HepG2 (cell line): ENCODE data around the gene SPRYD3. TPM values are rescaled to one million over a fixed set of nuclear protein-coding genes. Genes with fewer than 3 reads are reported as not detected.
A peak's percentile ranks its signal among the peaks of the same experiment; 100 is the strongest.

ENCODE experiments used
- ATAC-seq: fragments of 200-7000 bp; cut with Tn5 transposase; 3 replicates; pipeline ENCODE4 v1.9.1; 2020; ENCODE audit warnings: mild to moderate bottlenecking, moderate library complexity
- BruUV-seq: library from RNA; stranded (reverse); fragments of 400-500 nt; replicated peaks from 2 replicates; lab custom pipeline; 2021; lab: Mats Ljungman, UMichigan
- CTCF ChIA-PET: fragments of 300-600 bp; formaldehyde crosslinking; extraction: SDS; loops from one replicate; lab custom pipeline; 2021; ENCODE audit warnings: low total read pairs, inconsistent platforms, low intra/inter-chr PET ratio; lab: Yijun Ruan, JAX
- POLR2A ChIA-PET: fragments of 350-600 bp; sonication (Branson Sonifier 250); formaldehyde crosslinking; loops from one replicate; lab custom pipeline; 2020; ENCODE audit warnings: antibody characterized with exemption, inconsistent platforms; lab: Yijun Ruan, JAX
- DNase-seq: peaks from one replicate; pipeline ENCODE4 v3.0.0-alpha.2; 2015; ENCODE audit warnings: low spot score
- FAIRE-seq: peaks from 3 replicates; lab custom pipeline; 2011; peaks lifted over from hg19 to GRCh38; lab: Jason Lieb, UNC
- H2AFZ ChIP-seq: one replicate; pipeline ENCODE4 v1.6.1; 2011; ENCODE audit warnings: low read length, inconsistent platforms
- H3K27ac ChIP-seq: fragments of 300-600 bp; 3 replicates; pipeline ENCODE4 v1.8.0; 2011; ENCODE audit warnings: mixed run types, mild to moderate bottlenecking, mixed read lengths, low read length, inconsistent platforms; ENCODE audit not compliant: insufficient read depth; ENCODE audit errors: extremely low read length
- H3K27me3 ChIP-seq, 2 experiments: fragments of 200-600 bp in 1 of 2; 2 replicates in 1 of 2; 3 replicates in 1 of 2; pipeline versions ENCODE4 v1.6.0 to v1.8.0; 2011; ENCODE audit warnings: low read length in 2 of 2, mild to moderate bottlenecking in 2 of 2, moderate library complexity in 2 of 2, inconsistent platforms in 1 of 2; ENCODE audit not compliant: insufficient read depth in 2 of 2, control insufficient read depth in 1 of 2
- H3K36me3 ChIP-seq, 2 experiments: fragments of 200-600 bp in 1 of 2; replicated peaks in 1 of 2; 2 replicates in 1 of 2; 3 replicates in 1 of 2; pipeline versions ENCODE4 v1.5.1 to v1.8.0; 2011; ENCODE audit warnings: low read length in 2 of 2, inconsistent platforms in 1 of 2; ENCODE audit not compliant: insufficient read depth in 2 of 2, control insufficient read depth in 1 of 2
- H3K4me1 ChIP-seq: 2 replicates; pipeline ENCODE4 v1.5.1; 2012; ENCODE audit warnings: low read length, inconsistent platforms; ENCODE audit not compliant: insufficient read depth
- H3K4me2 ChIP-seq: 2 replicates; pipeline ENCODE4 v1.6.0; 2011; ENCODE audit warnings: low read depth, low read length, inconsistent platforms
- H3K4me3 ChIP-seq, 3 experiments: fragments of 200-600 bp in 1 of 3; sonication (generic), shearing (Covaris generic) in 1 of 3; replicated peaks in 1 of 3; 2 replicates each; pipeline ENCODE4 v1.5.1; 2011 to 2016; ENCODE audit warnings: low read length in 3 of 3, inconsistent platforms in 2 of 3, low read depth in 2 of 3, mild to moderate bottlenecking in 2 of 3, control low read depth in 1 of 3, mixed read lengths in 1 of 3; ENCODE audit not compliant: insufficient read depth in 1 of 3
- H3K79me2 ChIP-seq: one replicate; pipeline ENCODE4 v1.6.1; 2011; ENCODE audit warnings: low read length, inconsistent platforms; ENCODE audit not compliant: insufficient read depth
- H3K9ac ChIP-seq: 2 replicates; pipeline ENCODE4 v1.6.0; 2011; ENCODE audit warnings: mild to moderate bottlenecking, low read depth, low read length, inconsistent platforms; ENCODE audit not compliant: insufficient read depth
- H3K9me3 ChIP-seq: 2 replicates; pipeline ENCODE4 v1.5.1; 2012; ENCODE audit warnings: mild to moderate bottlenecking, low read length
- H4K20me1 ChIP-seq: 2 replicates; pipeline ENCODE4 v1.6.0; 2011; ENCODE audit warnings: inconsistent platforms, mild to moderate bottlenecking, low read length, moderate library complexity; ENCODE audit not compliant: insufficient read depth
- ZBTB37 ChIP-seq: sonication (generic); formaldehyde crosslinking; IDR thresholded peaks from 2 replicates; pipeline ENCODE4 v1.4.0; 2020; ENCODE audit warnings: mild to moderate bottlenecking, missing genetic modification reagents
- ZNF609 ChIP-seq: sonication (generic); formaldehyde crosslinking; IDR thresholded peaks from 2 replicates; pipeline ENCODE4 v1.4.0; 2020; ENCODE audit warnings: mild to moderate bottlenecking, missing genetic modification reagents, borderline replicate concordance
- ZNF713 ChIP-seq: sonication (generic); formaldehyde crosslinking; IDR thresholded peaks from 2 replicates; pipeline ENCODE4 v1.4.0; 2020; ENCODE audit warnings: mild to moderate bottlenecking, missing genetic modification reagents
- WGBS: methylation state at CpG from one replicate; pipeline ENCODE4 v1.1.6; 2017; ENCODE audit warnings: low lambda C conversion rate; 5-methylcytosine and 5-hydroxymethylcytosine counted together
- in situ Hi-C: cut with HindIII; loops from 2 replicates; pipeline ENCODE4 v1.10.0; 2017; ENCODE audit warnings: low pct_unique_long_range_greater_than_20kb; ENCODE audit not compliant: extremely low pct_ligation_motif_present
- intact Hi-C: fragments of 100-400 bp; cut with micrococcal nuclease; formaldehyde crosslinking; loops from one replicate; pipeline ENCODE4 v1.10.0; 2022; ENCODE audit not compliant: unreplicated experiment
- polyA plus RNA-seq, 8 experiments: library from polyadenylated mRNA; depleted of rRNA in 3 of 8; stranded (reverse) in 7 of 8; unstranded in 1 of 8; fragments of >200 nt; fragmentation: Illumina TruSeq in 4 of 8; extraction: Trizol in 4 of 8; gene quantifications; 2 replicates each; pipeline versions ENCODE4 v1.2.1 to v1.2.3, GENCODE V29; 2011 to 2016; ENCODE audit warnings: low read depth in 4 of 8, missing spikeins in 1 of 8, mixed read lengths in 1 of 8; ENCODE audit not compliant: insufficient read depth in 1 of 8
- total RNA-seq, 5 experiments: library from RNA; depleted of rRNA; stranded (reverse); fragments of >200 nt; fragmentation: Illumina TruSeq; extraction: Trizol; gene quantifications; 2 replicates each; pipeline ENCODE4 v1.2.3, GENCODE V29; 2016; ENCODE audit warnings: low read depth in 1 of 5

The SPRYD3 gene
- total and polyA plus RNA-seq, 2 of the 13 experiments (the other 11 are each of a cell fraction or from before 2014, with no cell fraction given), result 9.0 to 9.2 TPM

GRCh38 chr12:53096759-53097158, 17.6 kb upstream of the SPRYD3 start:
- H3K4me1 ChIP-seq, result peaks cover 75% of the 10 kb centered on the region
- TF ChIP-seq ZBTB37 (CRISPR knock-in tag), result no peak
- TF ChIP-seq ZNF713 (CRISPR knock-in tag), result no peak
- TF ChIP-seq ZNF609 (CRISPR knock-in tag), result no peak
- H3K4me3 ChIP-seq, result peak overlapping the region; percentile 56 to 90 (median 78); a peak in 5 of 6 replicates
- FAIRE-seq (no peak), ATAC-seq (no peak), DNase-seq (no peak)
- H3K9me3 ChIP-seq, result no peaks in the 10 kb centered on the region
- H3K36me3 ChIP-seq, result no peaks in the 10 kb centered on the region
- no peak overlapping the region for H3K27ac ChIP-seq
- ChIA-PET CTCF (no interaction called here), POLR2A (interaction anchor here (0.7 to 3.6 kb wide), 3 partner anchors 12 to 48 kb away, joined by 3 to 42 read pairs (median 3); partner anchors contain the start of gene SPRYD3)
- no peaks in the 10 kb centered on the region for H3K79me2 ChIP-seq
- H3K4me2 ChIP-seq, result peak overlapping the region; percentile 94
- no peak overlapping the region for H3K9ac ChIP-seq
- H4K20me1 ChIP-seq, result no peaks in the 10 kb centered on the region
- in situ Hi-C loops, result no loop called here
- H3K27me3 ChIP-seq, result peaks cover 0 to 14% of the 10 kb centered on the region in 2 experiments; a peak in 3 of 5 replicates
- intact Hi-C loops, result no loop called here
- WGBS, result 58% methylated on average over 9 of the region's 9 CpGs
- no TSS peak for BruUV-seq
- no peak overlapping the region for H2AFZ ChIP-seq
